GM18868 (cell line): ENCODE measurements around the gene HYCC2.
"Not testable (repeated sequence)": the region's sequence is repeated elsewhere in the genome, so short reads cannot be mapped to it uniquely, and the experiment has no call there.

ENCODE experiments used
- ATAC-seq: cut with Tn5 transposase; IDR thresholded peaks from one replicate; pipeline ENCODE4 v1.9.1; 2021; ENCODE audit warnings: mild to moderate bottlenecking, moderate library complexity; ENCODE audit not compliant: unreplicated experiment

The HYCC2 gene

DNA sequence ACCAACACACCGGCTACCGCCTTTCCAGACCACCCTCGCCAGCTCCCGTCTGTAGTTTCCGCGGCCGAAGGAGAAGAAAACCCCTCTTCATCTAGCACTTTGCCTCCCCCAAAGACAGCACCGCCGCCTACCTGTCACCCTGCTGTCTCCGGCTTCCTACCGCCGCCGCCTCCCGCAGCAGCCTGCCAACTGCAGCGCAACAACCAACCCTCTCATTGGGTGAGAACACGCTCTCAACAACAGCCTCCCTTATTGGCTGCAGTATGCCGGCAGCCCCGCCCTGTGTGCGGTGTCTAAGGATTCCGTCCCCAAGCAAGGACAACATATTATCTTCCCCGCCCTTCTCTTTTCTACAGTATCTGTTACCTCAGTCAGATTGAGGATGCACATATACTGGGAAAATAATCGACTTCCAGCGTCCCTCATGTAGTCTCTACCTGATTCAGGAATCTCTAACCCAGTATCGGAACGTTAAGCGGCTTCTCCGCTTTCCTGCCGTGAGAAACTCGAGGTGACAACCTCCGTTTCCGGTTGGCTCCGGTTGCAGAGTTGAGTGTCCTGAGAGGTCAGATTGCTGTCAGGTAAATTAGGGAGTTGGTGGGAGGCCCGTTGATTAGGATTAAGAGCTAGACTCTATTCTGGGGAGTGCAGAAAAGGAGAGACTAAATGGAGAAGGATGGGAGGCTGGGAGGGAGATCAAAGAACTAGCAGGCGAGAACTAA, at the start of gene HYCC2, which contains the start of gene NDUFB3:
HYCC2 (minus strand) TSS at position 193 of the 722 bp plus-strand sequence. CDS start 47,662 bp downstream, outside the sequence.
NDUFB3 (plus strand) TSS at position 523 of the 722 bp plus-strand sequence. CDS start 6,882 bp downstream, outside the sequence.
- peak; percentile 99 for ATAC-seq

DNA sequence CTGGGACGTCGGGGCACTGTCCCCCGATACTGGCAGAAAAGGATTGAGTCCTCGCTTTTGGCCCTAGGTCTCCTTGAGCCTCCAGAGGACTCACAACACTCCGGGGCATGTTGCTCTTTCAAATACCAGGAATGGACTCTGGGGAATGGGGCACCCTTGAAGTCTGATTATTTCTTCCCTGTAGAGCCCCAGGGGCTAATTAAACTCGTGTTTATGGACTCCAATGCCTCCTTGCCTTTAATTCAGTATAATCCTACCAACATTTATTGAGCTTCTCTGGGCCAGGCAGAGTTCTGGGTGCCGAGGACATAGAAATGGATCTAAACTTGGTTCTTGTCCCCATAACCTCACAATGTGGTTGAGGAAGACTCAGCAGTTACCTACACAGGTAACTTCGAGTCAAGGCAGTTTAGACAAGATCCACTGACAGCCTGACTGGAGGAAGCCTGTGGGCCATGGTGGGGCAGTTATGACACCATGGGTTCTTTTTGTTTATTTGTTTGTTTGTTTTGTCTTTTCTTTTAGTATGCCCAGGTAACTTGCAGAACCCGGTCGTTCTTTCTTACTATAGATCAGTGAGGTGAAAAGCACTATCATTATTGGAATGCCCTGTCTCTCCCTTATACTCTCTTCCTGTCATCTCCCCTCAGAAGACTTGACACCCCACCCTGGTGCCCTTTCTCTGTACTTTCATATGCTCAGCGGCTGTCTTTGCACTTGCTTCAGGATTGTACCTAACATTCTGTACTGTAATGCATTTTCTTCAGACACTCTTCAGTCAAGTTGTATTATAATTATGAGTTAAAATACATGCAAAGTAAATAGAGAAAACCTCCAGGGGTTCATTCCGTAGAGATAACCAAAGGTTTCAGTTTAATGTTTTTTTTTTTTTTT, 47.7 kb upstream of the HYCC2 start:
- no peak for ATAC-seq

DNA sequence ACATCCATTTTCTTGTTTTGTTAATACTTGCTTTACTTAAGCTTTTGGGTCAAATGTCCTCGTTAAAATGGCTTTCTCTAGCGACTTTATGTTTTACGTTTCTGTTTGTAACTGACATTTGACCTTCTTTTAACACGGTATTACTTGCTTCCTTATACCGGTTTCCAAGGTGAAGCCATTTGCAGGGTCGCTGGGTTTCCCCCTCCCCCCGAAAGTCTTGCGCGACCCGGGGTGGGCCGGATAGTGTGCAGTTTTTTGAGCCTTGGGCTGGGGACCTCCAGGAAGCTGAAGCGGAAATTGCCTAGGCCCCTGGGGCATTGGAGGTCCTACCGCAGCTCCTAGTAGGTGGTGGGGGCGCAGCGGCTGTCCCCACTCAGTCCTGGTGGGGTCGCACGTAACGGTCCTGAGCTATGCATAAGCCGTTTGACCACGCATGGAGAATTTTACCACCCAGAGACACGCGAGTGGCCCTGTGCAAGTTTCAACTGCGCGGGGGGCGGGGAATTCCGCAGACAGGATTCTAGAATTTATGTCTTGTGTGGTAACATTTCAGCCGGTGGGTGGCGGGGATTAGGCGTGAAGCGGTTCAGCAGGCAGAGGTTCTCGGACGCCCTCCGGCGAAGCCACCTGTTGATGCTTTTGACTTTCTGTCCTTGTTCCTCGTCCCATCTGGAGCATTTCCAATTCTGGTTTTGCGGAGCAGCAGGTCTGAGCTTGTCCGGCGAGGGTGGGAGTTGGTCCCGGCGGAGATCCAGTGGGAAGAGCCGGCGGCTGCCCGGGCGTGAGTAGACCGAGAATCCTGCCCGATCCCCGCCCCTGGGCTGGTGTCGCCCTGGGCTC, 46.9 kb upstream of the HYCC2 start:
- peak; percentile 57 for ATAC-seq

DNA sequence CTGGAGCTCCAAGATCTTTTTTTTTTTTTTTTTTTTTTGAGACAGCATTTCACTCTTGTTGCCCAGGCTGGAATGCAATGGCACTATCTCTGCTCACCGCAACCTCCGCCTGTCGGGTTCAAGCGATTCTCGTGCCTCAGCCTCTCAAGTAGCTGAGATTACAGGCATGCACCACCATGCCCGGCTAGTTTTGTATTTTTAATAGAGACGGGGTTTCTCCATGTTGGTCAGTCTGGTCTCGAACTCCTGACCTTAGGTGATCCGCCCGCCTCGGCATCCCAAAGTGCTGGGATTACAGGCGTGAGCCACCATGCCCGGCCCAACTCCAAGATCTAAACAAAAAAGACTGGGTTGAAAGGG, 46.2 kb upstream of the HYCC2 start:
- ATAC-seq, result not testable (repeated sequence)

DNA sequence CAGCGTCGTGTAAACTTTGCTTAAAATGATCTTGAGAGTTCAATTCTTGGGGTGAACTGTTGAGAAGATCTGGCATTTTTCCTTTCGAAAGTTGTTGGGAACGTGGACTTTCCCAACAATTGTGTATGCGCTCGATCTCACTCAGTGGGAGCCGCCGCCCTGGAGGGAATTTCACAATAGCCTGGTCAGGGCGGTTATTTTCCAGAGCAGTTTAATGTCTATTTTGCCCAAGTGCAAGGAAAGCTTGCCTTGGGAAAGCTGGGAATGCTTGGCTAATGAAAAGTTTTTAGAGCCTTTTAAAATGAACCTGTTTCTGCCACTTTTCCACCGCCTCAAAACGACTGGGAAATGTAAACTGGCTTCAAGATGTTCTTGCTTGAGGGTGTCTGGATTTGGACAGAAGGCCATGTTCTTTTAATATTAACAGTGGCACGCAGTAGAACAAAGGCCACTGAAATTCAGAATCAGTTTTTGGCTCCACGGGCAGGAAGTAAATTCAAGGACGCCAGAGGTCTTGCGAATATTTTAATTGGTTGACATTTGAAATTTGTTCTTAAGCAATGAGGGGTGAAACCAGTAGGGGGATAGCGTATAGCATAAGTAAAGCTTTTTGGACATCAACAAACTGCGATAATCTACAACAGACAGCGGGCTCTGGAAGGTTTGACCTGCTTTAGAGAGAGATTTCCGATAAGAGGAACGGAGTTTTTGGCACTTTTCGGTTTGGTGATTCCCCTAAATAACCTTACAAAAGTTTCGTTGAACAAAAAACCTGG, 45.7 kb upstream of the HYCC2 start:
- peak; percentile 28 for ATAC-seq

DNA sequence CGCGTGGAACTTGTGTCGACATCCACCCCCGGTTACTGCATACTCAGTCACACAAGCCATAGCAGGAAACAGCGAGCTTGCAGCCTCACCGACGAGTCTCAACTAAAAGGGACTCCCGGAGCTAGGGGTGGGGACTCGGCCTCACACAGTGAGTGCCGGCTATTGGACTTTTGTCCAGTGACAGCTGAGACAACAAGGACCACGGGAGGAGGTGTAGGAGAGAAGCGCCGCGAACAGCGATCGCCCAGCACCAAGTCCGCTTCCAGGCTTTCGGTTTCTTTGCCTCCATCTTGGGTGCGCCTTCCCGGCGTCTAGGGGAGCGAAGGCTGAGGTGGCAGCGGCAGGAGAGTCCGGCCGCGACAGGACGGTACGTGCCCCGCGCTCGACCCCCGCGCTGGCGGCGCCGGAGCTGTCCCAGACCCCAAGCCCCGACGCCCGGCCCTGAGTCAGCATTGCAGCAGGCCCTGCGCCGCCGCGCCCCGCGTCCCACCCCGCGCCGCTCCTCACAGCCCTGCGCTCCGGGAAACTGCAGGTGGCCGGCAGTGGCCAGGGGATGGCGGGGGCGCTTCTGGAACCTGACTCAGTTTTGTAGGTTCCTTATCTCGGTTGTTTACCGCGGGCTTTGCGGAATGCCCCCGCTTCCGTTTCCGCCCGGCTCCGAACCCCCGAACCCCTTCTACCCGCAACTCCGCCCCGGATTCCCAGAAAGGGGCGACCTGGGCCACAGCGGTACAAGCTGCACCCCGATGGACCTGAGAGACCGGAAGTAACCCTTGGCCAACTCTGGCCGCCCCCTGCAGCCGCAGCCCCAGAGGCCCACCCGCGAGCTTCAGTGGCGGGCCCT, 44.9 kb upstream of the HYCC2 start, which contains the start of gene CFLAR:
CFLAR (plus strand) TSS at position 50 of the 844 bp plus-strand sequence. CDS start 13,702 bp downstream, outside the sequence.
- peak; percentile 34 for ATAC-seq

DNA sequence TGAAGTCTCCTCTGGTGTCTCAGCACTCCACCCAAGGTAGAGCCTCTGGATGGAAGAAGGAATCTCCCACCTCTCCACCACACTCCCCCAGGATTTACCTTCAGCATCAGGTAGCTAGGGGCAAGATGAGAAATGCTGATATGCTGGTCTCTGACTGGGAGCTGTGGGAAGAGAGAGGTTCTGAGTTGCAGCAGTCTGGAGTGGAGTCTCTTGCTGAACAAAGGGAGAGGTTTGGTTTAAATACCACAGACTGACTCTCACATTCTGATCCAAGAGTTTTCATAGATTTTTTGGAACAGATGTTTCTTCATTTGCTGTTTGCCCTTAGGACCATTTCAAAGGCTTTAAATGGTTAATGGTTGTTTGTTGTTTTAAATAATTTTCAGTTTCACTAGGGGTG, 43.4 kb upstream of the HYCC2 start:
- no peak for ATAC-seq

DNA sequence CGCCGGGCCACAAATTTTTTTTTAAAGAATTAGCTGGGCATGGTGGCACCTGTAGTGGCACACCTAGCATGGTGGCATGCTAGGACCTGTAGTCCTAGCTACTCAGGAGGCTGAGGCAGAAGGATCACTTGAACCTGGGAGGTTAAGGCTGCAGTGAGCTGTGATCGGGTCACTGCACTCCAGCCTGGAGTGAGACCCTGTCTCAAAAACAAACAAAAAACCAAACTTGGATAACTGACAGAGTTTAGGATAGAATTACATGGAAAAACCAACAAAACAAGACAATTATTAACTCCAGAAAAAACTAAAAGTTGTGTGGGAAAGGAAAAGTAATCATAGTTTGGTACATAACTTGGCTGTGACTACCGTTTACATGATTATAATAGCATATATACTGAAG, 42.9 kb upstream of the HYCC2 start:
- ATAC-seq, result no peak

DNA sequence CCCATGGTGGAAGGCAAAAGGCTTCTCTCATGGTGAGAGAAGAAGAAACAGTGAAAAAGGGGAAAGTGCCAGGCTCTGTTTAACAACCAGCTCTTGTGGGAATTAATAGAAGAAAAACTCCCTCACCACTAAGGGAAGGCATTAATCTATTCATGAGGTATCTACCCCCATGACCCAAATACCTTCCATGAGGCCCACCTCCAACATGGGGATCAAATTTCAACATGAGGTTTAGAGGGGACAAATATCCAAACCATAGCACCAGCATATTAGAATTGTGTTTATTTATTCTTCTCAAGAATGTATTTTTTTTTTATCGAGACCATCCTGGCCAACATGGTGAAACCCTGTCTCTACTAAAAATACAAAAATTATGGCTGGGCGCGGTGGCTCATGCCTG, 39.6 kb upstream of the HYCC2 start:
- no peak for ATAC-seq

DNA sequence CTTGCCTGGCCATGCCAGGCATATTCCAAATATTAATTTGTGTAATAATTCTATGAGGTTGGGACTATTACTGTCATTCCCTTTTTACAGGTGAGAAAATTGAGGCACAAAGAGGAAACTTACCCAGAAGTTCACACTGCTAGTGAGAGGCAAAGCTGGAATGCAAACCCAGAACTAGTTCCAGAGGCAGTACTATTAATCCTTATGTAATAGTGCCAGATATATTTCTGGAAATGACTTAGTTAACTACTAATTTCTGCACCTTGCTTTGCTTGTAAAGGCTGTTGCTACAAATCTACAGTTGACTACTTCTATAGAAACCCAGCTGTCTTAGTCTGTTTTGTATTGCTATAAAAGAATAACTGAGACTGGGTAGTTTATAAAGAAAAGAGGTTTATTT, 39.1 kb upstream of the HYCC2 start:
- no peak for ATAC-seq

DNA sequence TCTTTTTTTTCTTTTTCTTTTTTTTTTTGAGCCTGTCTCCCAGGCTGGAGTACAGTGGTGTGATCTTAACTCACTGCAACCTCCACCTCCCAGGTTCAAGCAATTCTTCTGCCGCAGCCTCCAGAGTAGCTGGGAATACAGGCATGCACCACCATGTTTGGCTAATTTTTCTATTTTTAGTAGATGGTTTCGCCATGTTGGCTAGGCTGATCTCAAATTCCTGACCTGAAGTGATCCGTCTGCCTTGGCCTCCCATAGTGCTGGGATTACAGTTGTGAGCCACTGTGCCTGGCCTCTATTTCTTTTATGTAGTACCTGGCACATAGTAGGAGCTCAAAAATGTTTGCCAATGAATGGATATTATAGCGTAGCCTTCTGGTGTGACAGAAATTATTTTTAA, 37.7 kb upstream of the HYCC2 start:
- ATAC-seq, result no peak

DNA sequence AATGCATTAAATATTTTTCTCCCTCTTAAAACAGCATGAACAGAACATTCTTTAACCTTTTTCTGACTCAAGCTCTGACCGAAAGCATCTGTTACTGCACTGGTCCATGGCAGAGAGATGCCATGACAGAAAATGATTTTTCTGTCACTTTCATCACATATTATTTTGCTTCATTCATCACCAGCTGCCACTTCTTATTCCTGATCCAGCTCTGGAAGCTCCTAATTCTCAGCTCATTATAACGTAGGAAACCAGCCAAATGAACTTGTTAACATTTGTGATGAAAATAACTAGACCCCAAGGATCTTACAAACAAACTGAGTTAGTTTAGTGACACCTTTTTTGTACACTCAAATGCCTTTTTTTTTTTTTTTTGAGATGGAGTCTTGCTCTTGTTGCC, 36.9 kb upstream of the HYCC2 start:
- no peak for ATAC-seq

DNA sequence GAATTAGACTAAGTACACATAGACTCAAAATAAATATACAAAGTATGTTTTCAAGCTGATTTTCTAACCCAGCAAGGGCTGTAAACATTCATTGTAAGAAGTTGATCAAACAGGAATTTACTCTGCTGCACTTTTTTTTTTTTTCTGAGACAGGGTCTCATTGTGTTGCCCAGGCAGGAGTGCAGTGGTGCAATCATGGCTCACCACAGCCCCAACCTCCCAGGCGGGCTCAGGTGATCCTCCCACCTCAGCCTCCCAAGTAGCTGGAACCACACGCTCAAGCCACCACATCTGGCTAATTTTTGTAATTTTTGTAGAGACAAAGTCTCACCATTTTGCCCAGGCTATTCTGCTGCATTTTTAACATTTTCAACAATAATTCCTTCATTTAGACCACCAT, 36.2 kb upstream of the HYCC2 start:
- no peak for ATAC-seq

DNA sequence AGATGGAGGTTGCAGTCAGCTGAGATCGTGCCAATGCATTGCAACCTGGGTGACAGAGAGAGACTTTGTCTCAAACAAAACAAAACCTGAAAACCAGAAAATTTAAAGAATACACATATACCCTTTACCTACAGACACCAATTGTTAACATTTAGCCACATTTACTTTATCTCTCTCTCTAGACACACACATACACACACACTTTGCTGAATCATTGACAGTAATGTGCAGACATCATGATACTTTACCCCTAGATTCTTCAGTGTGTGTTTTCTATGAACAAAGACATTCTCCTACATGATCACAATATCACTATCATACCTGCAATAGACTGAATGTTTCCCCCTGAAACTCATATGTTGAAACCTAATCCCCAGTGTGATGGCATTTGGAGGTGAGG, 34.3 kb upstream of the HYCC2 start:
- no peak for ATAC-seq

DNA sequence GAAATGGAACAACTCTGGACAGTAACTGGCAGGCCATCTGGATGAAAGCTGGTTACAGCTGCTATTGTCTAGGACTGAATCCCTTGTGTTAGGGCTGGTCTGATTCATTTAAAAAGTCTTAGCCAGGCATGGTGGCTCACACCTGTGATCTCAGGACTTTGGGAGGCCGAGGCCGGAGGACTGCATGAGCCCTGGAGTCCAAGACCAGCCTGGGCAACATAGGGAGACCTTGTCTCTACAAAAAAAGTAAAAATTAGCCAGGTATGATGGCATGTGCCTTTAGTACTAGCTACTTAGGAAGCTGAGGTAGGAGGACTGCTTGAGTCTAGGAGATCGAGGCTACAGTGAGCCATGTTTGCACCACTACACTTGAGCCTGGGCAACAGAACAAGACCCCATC, 29.0 kb upstream of the HYCC2 start:
- ATAC-seq, result no peak

DNA sequence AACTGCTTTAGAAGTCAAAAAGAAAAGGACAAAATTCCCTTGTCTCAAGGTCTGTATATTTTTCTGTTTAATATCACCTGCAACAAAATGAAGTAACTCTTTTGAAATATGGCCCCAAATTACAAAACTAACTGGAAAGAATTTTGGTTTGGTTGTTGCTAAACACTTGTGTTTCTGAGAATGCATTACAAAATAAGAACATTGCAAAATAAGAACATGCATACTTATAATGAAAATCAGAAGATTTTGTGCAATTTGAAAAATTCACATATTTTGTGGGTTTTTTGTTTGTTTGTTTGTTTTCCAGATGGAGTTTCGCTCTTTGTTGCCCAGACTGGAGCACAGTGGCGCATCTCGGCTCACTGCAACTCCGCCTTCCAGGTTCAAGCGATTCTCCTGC, 22.1 kb upstream of the HYCC2 start:
- ATAC-seq, result no peak

DNA sequence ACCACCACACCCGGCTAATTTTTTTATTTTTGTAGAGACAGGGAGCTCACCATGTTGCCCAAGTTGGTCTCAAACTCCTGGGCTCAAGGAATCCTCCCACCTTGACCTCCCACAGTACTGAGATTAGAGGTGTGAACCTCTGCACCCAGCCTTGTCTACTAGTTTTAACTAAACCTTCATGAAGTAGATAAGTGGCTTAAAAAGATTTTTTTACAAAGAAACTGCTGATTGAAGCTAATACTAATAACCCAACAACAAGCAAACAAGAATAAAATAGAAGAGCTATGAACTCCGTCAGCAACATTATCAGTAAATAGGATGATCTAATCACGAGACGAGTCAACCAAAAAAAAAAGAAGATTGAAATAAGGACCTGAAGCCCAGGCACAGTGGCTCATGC, 19.1 kb upstream of the HYCC2 start:
- no peak for ATAC-seq

DNA sequence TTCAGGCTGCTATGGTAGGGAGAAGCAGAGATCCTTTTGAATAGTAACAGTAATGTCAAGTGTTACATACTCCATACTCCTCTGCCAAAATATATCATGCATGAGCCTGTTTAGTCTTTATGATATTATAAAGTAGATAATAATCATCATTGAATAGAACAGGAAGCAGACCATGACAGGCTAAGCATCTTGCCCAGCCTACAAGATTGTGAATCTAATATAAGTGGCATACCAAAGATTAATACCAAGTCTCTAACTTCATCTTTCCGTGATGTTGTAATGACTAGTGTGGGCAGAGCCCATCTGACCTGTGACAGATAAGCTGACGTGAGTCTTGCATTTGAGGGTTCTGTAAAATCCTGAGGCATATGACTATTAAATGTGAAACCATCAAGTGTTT, 13.4 kb upstream of the HYCC2 start:
- ATAC-seq, result no peak

DNA sequence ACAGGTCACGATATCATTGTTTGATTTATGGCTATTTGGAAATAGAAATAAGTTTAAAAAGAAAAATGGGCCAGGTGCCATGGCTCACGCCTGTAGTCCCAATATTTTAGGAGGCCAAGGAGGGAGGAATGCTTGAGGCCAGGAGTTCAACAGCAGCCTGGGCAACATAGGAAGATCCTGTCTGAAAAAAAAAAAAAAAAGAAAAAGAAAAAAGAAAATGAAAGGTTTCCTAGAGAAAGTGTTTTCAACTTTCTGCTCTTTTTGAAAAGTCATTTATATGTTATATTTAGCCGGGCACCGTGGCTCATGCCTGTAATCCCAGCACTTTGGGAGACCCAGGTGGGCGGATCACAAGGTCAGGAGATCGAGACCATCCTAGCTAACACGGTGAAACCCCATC, 3.5 kb upstream of the HYCC2 start:
- no peak for ATAC-seq
